ENCODE measurements around the gene RILPL2.

- TF ChIP-seq CTCF (IDR thresholded peaks at IDR 0.05 in 8 of 11, conservative IDR thresholded peaks at IDR 0.05 in 3 of 11), result no peak
- no peak for TF ChIP-seq POLR2A (IDR thresholded peaks at IDR 0.05)
These were observed 2.9 kb downstream of the RILPL2 start for GRCh38 chr12:123433615-123434014.

Data from spleen (tissue), 7 donors.